GM12892 (cell line): ENCODE measurements around the gene EDAR.

Source experiments
- DNase-seq: peaks from one replicate; pipeline ENCODE4 v3.0.0; 2011; ENCODE audit not compliant: insufficient read length
- FAIRE-seq: peaks from 2 replicates; lab custom pipeline; 2011; peaks lifted over from hg19 to GRCh38; lab: Jason Lieb, UNC
- POLR2A ChIP-seq: IDR thresholded peaks from 2 replicates; pipeline ENCODE4 v1.6.1; 2011; ENCODE audit warnings: low read depth, low read length, control low read depth
- POLR2AphosphoS5 ChIP-seq: IDR thresholded peaks from 2 replicates; pipeline ENCODE4 v1.6.1; 2011; ENCODE audit warnings: low read depth, low read length, control low read depth
- TAF1 ChIP-seq: IDR thresholded peaks from 2 replicates; pipeline ENCODE4 v1.6.1; 2011; ENCODE audit warnings: low read depth, mild to moderate bottlenecking, control low read depth, low read length, borderline replicate concordance

EDAR gene

GRCh38 chr2:108959401-108959800, 29.6 kb downstream of the EDAR start:
- TF ChIP-seq POLR2A (no peak), TAF1 (no peak)
- no peak for FAIRE-seq
- no peak for DNase-seq

DNA sequence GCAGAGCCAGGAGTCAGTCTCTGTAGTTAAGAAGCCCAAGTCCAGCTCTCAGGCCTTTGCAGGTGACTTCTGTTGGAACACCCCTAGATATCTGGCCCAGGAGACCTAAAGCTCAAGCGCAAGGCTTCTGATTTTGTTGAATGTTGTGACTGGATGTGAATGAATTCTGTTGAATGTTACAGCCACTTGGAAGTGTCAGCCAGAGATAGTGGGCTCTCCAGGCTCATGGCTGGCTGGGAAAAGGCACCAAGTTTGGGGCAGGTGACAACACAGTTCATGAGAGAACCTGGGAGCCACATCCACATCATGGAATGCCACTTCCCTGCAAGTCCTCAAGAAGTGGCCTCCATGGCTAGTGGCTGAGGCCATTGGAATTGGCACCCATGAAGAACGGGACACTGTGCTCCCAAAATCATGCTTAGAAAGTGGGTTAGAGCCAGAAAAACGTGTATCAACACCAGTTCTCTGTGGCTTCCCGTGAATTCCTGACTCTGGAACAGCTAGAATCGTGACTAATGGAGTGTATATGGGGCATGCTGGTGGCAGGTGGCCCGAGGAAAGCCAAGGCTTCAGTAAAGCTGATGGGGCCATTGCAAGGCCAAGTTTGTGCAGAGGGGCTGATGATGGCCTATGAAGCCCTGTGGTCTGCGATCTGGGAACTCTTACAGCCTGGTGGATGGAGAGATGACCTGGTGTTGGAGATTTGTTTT, 30.2 kb downstream of the EDAR start:
- no peak for FAIRE-seq
- DNase-seq: no peak
- TF ChIP-seq POLR2AphosphoS5: no peak

GRCh38 chr2:108958002-108958401, 31.0 kb downstream of the EDAR start:
- no peak for FAIRE-seq
- DNase-seq: no peak
- no peak for TF ChIP-seq TAF1
- no peak for TF ChIP-seq POLR2AphosphoS5
- TF ChIP-seq POLR2A: no peak

DNA sequence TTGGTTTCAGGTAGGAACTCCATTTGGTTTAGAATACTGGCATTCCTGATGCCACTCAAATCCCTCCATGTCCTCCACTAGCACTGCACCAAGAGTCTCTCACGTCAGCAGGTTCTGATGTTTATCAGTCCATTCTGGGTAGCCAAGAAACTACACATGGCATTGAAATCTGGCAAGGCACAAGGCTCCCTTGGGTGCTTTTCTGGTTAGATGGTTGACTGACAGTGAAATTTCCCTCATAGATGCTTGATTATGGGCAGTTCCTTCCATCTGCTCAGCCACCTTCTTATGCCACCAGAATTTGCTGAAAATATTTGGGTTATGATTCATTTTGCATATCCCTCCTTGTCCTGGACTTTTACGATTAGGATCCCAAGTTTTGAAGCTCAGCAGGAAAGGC, 32.6 kb downstream of the EDAR start:
- FAIRE-seq (no peak), DNase-seq (no peak)
- TF ChIP-seq POLR2A (no peak), TAF1 (no peak), POLR2AphosphoS5 (no peak)

DNA sequence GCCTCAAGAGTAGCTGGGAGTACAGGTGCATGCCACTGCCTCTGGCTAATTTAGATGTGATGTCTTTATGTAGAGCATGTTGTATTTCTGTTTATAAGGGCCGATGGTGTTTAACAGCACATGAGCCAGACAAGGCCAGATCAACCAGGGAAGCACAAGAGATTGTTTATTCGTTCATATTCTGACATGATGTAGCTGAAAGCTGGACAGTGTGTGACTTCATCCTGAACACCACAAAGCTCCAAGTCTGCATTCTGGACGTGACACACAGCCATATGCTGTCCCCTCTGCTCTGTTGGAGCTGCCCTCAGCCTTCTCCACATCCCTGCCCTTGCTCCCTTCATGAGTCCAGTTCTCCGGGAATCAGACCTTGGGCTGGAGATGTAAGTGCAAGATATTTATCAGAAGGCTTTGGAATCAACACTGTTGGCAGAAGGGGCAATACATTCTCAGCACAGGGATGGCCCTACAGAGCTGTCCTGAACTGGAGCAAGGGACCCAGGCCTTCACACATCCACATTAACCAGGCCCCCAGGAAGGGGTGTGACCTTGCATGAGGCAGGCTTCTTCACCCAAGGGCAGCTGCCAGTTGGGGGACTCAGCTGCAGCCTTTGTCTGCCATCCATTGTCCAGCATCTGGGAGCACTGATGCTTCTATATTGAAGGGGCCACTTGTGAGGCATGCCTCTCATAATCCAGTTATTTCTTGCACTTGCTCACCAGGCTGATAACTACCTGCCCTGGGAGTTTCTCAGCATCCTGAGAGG, 38.5 kb downstream of the EDAR start:
- no peak for FAIRE-seq
- TF ChIP-seq POLR2AphosphoS5 (no peak), TAF1 (no peak), POLR2A (no peak)

GRCh38 chr2:108949316-108950239, 39.4 kb downstream of the EDAR start:
- DNase-seq (no peak), FAIRE-seq (no peak)
- TF ChIP-seq TAF1 (no peak), POLR2A (no peak), POLR2AphosphoS5 (no peak)

More for the DNA sequence above, 38.5 kb downstream of the EDAR start:
- DNase-seq: no peak

DNA sequence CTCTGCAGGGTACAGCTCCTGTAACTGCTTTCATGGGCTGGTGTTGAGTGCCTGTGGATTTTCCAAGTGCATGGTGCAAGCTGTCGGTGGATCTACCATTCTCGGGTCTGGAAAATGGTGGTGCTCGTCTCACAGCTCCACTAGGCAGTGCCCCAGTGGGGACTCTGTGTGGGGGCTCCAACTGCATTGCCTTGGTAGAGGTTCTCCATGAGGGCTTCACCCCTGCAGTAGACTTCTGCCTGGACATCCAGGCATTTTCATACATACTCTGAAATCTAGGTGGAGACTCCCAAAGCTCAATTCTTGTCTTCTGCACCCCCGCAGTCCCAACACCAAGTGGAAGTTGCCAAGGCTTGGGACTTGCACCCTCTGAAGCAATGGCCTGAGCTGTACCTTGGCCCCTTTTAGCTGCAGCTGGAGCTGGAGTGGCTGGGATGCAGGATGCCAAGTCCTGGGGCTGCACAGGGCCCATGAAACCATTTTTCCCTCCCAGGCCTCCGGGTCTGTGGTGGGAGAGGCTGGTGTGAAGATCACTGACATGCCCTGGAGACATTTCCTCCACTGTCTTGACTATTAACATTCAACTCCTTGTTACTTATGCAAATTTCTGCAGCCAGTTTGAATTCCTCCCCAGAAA, 41.6 kb downstream of the EDAR start:
- DNase-seq (no peak), FAIRE-seq (no peak)
- TF ChIP-seq TAF1 (no peak), POLR2A (no peak), POLR2AphosphoS5 (no peak)

DNA sequence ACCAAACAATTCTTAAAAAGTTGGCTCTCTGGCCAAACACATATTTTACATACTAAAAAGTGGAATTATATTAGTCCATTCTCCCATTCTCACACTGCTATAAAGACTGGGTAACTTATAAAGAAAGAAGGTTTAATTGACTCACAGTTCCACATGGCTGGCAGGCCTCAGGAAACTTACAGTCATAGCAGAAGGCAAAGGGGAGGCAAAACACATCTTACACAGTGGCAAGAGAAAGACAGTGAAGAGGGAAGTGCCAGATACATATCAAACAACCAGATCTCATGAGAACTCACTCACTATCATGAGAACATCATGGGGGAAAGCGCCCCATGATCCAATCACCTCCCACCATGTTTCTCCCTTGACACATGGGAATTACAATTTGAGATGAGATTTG, 42.6 kb downstream of the EDAR start:
- FAIRE-seq (no peak), DNase-seq (no peak)
- TF ChIP-seq TAF1 (no peak), POLR2A (no peak), POLR2AphosphoS5 (no peak)

DNA sequence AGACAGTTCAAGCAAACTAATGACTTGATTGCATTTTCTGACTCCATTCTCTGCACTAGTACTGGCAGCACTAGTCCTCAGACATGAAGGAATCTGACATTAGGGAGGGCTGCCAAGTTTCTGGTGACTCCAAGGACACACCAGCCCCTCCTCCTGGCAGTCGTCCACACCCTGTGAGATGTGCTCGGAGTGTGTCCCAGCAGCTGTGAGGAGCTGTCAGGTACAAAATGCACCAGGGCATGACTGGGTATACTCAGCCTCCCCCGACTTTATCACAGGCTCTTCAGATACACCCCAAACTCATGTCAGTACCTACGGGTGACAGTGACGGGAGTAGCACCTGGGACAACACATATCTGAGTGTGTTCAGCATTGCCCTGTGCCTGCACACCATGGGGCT, 43.1 kb downstream of the EDAR start:
- FAIRE-seq (no peak), DNase-seq (no peak)
- TF ChIP-seq TAF1 (no peak), POLR2A (no peak), POLR2AphosphoS5 (no peak)

DNA sequence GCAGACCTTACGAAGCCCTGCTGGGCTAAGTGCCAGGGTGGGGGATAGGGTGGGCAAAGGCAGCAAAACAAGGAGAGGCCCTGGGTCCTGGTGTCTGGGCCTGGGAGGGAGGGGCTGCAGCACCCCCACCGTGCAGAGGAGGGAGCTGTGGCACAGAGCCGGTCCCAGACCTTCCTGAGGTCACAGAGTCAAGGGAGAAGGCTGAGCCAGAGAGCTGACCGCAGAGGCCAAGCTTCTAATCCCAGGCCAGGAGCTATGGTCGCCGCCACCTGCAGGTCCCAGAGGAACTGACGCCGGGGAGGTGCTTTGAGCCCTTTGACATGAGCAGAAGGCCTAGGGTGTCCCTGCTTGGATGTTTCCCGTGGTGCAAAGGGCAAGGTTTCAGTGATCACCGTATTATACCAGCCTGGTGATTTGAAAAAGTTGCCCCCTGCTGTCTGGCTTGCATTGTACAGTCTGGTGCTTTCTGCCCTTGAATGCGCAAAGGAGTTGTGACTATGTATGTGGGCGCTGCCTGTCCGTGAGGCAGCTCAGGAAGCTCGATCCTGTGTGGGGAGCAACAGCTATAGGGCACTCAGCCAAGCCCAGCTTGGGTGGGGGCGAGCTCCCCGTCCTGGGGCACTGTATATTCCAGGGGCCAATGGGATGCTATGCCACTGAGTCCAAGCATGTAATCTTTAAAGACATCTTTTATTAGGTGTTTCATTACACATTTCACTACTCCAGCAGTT, 44.3 kb downstream of the EDAR start:
- DNase-seq: no peak
- no peak for TF ChIP-seq TAF1
- no peak for TF ChIP-seq POLR2A
- no peak for TF ChIP-seq POLR2AphosphoS5
- FAIRE-seq: no peak
